Measurements from ENCODE around the gene TMEM17. TPM values are rescaled to one million over a fixed set of nuclear protein-coding genes. Genes with fewer than 3 reads are reported as not detected.

Gene TMEM17
- total RNA-seq, 2 donors from 2014 or later = 0.14 to 0.28 TPM

- H3K27ac Mint-ChIP-seq = no peak overlapping the region
- no peaks in the 10 kb centered on the region for H3K36me3 Mint-ChIP-seq
- ATAC-seq (no peak), DNase-seq (ENCODE audit: low spot score) (no peak)
- no peaks in the 10 kb centered on the region for H3K4me1 Mint-ChIP-seq (ENCODE audit: low read depth in 2 of 2)
- no peak overlapping the region for H3K4me3 Mint-ChIP-seq
- H3K27me3 Mint-ChIP-seq = peaks cover 0 to 3% of the 10 kb centered on the region in 2 donors
- H3K9me3 Mint-ChIP-seq = no peaks in the 10 kb centered on the region
Observed at GRCh38 chr2:62450716-62451191, 55.2 kb downstream of the TMEM17 start.

Other genes with a start within 250 kb of the TMEM17 start
- 10 to 100 TPM; 23.7 to 34.3 TPM for gene EHBP1, start 199.5 kb upstream of the TMEM17 start, total RNA-seq